GM11168 (cell line): Measurements from ENCODE around the gene ADAMTS2.

Experiments
- in situ Hi-C: fragments of 300-500 bp; cut with MboI; formaldehyde crosslinking; loops from one replicate; pipeline ENCODE4 v1.12.0; 2022; ENCODE audit warnings: low sequenced_read_pairs; ENCODE audit not compliant: unreplicated experiment

The ADAMTS2 gene

DNA sequence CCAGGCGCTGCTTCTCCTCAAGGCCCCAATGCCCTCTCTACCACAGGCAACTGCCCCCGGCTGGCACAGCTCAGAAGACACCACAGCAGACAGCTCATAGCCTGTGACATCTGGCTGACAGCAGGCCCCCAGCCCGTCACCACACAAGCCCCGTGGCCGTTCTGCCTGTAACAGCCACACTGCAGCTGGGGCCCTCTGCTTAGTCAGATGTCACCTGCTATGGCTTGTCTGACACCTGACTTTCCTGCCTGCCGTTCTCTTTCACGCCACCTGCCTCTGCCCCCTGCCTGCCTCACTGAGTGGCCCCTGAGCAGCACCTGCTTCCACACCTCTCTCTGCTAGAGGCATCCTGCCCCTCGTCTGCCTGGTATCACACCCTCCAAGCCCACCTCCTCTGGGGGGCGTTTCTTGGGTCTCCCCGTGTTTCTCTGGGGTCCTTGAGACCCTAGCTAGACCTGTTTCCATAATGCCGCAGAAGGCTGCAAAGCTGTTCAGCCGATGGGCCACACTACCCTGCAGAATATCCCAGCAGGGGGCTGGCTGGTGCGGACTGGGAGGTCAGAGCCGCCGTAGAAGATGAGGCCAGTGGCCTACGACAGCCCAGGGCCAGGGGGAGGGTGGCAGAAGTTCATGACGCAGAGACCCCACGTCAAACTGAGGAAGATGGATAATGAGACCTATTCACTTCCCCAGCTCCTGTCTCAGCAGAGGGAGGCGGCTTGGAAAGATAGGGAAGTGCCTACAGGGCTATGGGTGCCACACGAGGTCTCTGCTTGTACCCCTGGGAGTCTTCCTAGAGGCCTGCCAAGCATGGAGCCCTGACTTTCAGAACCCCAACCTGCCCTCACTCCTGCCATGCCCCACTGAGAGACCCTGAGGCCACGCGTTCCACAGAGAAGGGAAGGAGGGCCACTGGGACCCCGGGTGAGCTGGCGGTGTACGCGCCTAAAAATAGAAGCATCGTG is 190.0 kb downstream of the ADAMTS2 start:
- in situ Hi-C loops, result no loop called here

DNA sequence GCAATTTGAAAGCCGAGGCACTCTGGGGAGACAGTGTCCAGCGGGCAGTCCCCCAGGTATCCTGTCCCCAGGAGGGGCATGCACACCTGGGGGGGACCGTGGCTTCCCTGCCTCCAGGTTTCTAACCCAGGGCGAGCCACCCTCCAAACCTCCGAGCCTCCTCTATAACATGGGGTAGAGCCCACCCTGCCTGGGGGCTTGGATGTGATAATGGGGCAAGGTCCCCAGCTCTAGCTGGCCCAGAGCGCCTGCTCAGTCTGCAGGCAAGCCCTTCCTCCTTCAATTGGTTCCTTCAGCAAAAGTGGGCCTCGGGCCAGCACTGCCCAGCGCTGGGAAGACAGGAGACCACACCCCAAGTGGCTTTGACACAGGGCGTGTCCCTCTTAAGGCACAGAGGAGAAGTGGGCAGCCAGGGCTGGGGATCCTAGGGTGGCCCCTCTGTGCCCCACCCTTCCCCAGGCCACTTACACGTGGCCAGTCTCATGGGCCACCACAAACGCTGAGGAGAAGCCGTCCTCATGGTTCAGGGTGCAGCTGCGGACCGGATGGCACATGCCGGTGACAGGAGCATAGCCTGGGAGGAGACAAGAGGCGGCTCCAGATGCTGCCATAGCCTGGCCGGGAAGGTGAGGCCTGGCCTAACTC is 190.8 kb downstream of the ADAMTS2 start:
- in situ Hi-C loops, result no loop called here

DNA sequence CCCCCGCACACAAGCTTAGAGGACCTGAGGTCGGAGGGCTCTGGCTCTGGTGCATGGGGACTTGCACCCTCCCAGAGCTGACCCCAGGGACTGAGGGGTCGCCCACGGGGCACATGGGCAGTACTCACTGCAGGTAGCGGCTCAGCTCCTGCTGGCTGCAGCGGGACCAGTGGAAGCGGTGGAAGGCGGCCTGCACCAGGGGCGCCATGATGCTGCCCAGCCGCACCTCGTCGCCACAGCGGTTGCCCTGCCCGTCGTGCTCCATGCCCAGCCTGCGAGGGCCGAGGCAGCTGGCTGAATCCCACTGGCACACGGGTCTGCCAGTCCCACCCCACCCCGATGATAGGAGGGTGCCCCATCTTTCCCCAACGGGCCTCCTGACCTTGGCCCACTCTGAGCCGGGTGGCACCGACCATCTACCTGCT is 191.3 kb downstream of the ADAMTS2 start:
- in situ Hi-C loops, result no loop called here

DNA sequence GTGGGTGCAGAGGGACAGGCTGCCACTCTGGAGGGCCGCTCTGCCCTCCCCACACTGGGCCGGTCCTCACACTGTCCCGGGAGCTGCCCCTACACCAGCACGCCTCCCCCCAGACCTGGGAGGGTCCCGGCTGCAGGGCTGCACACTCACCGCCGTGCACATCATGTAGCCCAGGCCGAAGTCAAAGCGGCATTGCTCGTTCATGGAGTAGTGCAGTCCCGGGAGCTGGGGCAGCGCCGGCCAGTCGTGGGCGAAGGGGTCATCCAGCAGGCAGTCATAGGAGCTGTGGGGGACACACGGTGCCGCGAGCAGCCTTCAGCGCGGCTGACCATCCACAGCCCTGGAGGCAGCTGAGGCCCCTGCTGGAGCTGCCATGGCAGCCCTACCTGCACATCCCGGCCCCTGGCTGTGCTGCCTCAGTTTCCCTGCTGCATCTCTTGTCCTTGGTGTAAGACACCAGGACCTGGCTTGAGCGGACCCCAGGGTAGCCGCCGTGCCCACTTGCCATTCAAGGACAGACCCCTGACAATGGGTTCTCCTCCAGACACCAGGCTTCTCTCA is 191.8 kb downstream of the ADAMTS2 start:
- in situ Hi-C loops, result no loop called here

DNA sequence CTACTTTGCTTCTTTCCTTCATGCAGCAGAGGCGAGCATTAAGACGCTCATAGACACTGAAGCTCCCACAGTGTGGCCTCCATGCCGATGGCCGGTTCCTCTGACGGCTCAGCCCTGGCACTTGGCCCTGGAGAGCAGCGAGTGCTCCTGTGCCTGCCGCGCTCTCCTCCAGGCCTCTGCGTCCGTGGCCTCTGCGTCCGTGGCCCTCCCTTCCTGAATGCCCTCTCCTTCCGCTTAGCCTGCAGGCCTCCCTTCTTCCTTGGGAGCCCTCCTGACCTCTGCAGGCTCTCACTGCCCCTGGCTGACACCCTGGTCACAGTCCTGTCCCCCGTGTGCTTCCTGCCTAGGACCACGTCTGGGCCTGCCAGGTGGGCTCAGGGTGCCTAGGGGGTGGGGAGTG is 192.3 kb downstream of the ADAMTS2 start:
- in situ Hi-C loops, result no loop called here

DNA sequence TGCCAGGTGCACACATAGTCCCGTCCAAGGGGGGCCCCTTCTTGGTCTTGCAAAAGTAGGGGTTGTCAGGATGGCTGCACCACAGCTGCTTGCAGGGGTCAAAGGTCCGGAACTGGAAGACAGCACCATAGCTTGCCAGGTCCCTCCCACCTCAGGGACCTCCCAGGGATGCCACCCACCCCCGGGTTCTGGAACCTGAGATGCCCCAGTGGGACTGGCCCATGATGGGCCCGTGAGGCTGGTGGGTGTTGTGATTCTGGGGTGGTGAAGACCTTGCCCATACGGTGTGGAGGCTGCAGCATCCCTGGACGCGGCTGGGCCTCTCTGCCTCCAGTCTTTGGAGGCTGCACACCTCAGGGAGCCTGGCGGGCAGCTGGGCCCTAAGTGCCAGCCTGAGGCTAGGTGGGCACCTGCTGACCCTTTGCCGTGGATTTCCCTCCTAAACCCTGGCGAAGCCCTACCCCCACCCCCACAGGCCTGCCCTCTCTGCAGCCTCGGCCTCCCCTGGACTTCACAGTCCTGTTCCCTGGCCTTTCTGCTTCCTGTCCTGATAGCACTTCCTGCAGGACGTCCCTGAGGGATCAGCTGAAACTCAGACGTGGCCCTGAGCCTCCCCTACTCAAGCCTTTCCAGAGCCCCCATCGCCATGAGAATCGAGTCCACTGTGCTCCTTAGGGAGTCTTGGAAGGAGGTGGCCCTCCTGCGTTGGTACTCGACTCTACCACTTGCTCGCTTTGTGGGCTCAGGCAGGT is 192.9 kb downstream of the ADAMTS2 start:
- in situ Hi-C loops, result no loop called here

DNA sequence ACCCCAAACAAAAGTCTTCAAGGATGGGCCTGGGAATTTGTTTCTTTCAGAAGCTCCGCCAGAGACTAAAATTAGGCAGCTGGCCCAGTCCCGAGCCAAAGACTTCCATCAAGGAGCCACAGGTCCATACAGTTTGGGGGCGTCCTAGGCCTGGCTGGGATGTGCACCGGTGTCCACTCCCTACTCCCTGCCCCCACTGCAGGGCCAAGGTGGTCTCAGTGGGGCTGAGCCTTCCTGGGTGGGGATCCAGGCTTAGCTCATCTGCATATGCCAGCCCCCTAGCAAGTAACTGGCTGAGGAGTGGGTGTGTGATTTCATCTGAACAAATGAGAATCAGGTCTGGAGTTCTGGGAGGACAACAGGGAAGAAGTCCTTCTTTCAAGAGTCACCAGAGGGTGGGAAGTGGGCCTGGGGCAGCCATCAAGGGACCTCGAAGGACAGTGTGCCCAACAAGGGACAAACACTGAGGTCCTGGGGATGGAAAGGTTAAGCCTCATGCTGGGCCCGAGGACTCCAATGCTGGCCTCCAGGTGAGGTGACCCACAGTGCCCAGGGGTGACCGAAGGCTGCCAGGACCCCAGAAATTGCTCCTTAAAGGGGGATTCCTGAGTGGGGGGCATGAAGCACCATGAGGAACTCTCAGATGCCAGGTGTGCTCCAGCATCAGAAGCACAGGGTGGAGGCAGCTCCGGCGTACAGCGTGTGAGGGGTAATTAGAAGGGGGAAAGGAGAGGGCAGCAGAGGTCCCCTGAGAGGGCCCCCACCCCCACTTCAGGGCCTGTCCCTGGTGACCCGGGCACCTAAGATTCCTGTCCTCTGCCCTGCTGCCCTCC is 193.8 kb downstream of the ADAMTS2 start:
- in situ Hi-C loops, result no loop called here

DNA sequence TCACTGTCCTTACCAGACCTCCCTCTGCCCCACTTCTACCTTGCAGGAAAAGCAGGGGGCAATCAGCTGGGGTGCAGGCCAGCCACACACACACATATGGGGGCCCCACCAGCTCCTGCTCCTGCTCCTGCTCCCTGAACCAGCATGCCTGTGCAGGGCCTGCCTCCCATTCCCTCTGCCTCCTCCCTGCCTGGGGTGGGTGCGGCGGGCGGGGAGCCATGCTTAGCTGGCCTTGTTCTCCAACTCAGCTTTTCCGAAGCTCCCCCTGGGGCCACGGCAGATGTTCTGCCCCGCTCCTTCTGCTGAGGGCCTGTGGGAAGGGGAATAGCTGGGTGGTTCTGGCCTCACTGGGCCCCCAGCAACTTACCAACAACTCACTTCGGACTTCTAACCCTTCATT is 195.2 kb downstream of the ADAMTS2 start:
- in situ Hi-C loops, result no loop called here

DNA sequence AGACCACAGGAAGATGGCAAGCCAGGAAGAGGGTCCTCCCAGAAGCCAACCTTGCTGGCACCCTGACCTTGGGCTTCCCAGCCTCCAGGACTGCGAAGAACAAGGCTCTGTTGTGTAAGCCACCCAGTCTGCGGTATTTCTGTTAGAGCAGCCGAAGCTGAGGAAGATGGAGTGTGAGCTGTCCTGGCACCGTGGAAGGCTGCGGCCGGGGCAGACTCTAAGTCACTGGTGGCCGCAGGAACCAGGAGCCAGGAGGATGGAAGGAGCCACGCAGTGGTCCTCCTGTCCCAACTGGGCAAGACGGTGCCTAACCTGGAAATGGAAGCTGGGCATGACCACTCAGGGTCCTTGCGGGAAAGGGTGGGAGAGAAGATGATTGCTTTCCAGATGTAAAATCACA is 196.0 kb downstream of the ADAMTS2 start:
- in situ Hi-C loops, result no loop called here

DNA sequence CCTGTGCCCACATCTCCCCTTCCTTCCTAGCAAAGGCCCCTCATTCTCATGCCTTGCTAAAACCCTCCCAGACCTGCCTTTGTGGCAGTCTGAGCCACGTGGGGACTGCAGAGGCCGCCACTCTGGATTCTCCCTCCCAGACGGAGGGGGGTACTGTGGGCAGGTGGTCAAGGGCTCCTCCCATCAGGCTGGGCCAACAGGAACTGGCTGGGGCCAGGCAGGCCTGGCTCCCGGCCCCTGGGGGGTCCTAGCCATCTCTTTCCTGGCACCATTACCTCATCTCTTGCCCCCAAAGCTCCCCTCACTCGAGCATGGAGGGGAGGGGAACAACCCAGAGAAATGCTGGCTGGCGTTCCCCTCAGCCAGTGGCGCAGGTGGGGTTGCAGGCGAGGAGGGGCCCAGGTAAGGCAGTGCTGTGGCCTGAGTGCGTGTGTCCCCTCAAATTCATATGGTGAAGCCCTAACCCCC is 196.5 kb downstream of the ADAMTS2 start:
- in situ Hi-C loops, result no loop called here

DNA sequence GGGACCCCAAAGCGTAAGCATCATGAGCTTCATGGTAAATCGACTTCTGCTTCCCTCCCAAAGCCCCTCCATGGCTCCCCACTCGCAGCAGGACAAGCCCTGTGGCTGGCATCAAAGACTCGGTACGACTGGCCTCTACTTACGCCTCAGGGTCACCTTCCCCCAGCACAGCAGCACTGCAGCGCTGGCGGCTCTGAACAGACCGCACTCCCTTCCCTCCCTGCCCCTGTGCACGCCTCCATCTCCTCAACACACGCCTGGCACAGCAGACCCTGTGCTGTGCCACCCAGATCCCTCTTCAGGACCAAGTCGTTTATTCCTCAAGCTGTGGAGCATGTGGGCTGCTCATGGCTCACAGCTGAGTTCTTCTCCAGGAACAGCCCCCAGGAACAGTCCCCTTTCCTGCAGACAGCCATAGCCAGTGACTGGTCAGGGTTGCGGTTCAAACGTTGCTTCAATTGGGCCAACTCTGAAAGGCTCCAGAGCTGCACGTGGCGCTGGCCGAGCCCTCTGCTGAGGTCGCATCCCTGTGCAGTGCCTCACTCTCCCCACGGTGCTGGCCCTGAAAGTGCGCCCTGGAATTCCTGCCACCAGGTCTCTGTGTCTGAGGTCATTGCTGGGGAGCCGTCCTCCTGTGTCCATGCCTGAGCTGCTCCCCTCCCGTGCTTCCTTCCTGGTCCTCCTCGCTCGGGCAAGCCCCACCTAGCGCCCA is 197.1 kb downstream of the ADAMTS2 start:
- in situ Hi-C loops, result no loop called here

DNA sequence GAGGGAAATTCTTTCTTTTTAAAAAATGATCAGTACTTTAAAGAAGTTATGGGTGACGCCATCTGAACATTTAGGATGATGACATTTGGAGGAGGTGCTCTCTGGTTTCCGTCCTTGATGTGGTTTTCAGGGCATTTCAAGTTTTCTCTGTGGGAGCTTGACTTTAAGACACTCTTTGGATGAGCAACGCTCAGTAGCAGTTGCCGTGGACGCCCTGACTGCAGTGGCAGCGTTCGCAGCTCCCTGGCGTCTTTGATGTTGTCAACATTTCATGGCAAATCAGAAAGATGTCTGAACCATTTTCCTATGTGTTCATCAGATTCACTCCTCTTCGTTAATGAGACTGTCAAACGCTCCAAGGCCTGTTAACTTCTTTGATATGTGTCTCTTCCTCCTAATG is 199.0 kb downstream of the ADAMTS2 start:
- in situ Hi-C loops, result no loop called here

DNA sequence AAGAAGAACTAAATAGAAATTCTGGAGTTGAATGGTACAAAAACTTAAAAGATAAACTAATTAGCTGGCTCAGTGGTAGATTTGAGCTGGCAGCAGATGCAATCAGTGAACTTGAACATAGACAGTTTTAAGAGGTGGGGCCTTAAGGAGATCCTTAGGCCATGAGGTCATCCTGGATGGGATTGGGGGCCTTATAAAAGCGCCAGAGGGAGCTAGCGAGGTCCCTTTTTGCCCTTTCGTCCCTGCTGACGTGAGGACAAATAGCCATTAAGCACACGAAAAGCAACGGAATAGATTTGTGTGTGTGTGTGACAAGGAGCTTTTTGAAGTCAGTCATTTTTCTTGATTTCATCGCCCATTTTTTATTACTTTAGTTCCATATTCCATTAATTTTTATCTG is 201.8 kb downstream of the ADAMTS2 start:
- in situ Hi-C loops, result no loop called here

DNA sequence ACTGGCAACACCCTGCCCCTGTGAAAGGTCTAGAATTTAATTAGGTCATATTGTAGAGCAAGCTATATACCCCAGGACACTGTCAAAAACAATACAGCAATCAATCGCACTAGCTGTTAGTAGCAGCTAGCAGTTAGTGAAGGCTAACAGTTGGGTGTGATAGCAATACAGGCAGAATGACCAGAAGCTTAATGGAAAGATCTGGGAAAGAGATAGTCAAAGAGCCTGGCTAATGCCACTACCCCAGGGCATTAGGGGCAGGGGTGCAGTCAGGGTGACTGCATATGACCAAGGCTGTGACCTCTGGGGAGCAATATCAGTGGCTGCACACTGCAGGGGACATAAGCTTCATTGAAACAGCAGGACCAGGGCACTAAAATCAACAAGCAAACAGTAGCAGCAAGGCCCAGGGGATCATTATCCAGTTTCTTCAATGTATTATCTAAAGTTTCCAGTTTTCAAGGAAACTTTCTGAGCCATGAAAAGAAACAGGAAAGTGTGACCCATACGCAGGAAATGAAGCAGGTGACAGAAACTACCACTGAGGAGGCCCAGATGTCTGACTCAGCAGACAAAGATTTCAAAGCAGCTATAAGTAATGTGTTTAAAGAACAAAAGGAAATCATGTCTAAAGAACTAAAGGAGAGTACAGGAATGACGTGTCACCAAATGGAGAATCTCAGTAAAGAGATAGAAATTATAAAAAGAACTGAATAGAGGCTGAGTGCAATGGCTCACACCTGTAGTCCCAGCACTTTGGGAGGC is 202.6 kb downstream of the ADAMTS2 start:
- in situ Hi-C loops, result no loop called here

DNA sequence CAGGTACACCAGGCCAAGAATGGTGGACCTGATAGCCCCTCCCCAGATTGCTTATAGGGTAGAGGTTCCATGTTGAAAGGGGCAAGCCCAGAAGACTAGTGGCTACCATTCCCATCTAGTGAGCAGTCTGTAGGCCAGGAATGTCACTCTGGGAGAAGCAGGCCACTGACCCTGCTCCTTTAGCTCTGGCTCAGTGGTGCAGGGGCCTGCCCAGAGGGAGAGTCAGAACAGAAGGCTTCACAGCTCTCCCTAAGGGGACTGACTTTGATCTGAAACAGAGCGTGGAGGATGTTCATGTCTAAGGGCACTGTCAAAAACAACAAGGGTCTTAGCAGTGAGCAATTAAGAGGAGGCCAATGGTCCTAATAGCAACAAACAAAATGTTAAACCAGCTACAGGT is 203.4 kb downstream of the ADAMTS2 start:
- in situ Hi-C loops, result no loop called here

DNA sequence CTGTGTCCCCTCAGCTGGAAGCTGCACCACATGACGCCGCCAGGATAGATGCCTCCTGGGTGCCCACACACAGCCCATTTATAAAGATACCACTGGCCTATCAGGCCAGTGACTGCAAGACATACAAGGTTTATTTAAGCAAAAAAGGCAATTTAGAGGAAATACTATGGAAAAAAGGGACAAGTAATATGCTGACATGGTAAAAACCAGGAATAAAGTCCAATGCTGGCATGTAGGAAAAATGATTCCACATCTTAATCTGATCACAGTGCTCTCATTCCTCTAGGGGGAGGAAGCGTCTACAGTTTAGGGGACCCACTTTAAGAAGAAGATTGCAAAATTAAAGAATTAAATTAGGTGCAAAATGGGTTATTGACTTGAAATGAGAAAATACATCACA is 205.0 kb downstream of the ADAMTS2 start:
- in situ Hi-C loops, result no loop called here

DNA sequence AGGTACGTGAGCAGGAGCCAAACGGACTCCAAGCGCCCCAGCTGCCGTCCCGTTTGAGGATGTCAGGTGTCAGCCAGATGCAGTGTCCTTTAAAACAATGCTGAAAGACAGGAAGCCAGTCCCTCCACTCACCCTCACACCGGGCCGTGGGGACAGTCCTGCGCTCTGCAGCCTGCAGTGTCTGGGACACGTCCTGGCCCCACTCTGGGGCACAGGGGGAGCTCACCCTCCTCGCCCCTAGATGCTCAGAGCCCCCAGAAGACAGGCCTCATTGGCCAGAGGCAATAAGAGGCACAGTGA is 205.4 kb downstream of the ADAMTS2 start:
- in situ Hi-C loops, result no loop called here

DNA sequence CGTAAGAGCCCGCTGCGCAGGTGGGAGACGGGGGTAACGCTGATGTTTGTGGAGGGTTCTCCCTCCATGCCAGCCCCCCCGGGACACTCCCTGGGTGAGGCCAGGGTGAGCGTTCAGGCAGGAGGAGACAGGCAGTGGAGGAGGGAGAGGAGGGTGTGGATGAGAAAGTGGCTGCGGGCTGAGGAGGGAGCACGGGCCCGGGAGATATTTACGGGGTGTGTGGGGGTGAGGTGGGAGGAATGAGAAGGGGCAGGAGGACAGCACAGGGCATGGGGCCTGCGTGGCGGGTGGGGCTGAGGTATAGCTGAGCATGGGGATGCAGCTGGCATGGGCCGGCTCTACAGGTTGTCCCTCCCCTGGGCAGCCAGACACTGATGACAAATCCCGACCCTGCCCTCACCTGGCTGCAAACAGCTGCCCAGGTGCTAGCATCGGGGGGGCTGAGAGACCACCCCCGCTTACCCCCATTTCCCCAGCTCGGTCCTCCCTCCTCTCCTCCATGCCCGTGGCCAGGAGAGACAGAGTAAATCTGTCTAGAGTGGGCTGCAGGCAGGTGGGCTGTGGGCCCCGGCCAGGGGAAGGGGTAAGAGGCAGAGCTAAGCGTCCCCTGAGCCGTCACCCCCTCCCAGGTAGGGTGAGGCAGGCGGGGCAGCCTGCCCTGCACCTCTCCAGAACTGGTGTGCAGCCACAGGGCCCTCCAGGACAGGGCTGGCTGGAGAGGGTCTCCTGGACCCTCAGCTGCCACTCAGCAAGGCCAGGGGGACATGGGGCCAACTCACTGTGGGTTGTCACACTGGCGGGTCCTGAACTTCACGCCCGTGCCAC is 205.9 kb downstream of the ADAMTS2 start:
- in situ Hi-C loops, result no loop called here
